CD4-positive, alpha-beta T cell treated with Interleukin-17A for 4 hours (primary cell): ENCODE data around the gene PRMT1.

ENCODE experiments used
- DNase-seq: peaks from one replicate; pipeline ENCODE4 v3.0.0-alpha.2; 2020; ENCODE audit warnings: mixed read lengths

Gene PRMT1

GRCh38 chr19:49651820-49652550, 25.1 kb upstream of the PRMT1 start:
- DNase-seq = no peak

- no peak for DNase-seq
Measured at GRCh38 chr19:49652551-49653465, 24.3 kb upstream of the PRMT1 start.

- DNase-seq = no peak
Measured at GRCh38 chr19:49653466-49653806, 23.6 kb upstream of the PRMT1 start.

DNA sequence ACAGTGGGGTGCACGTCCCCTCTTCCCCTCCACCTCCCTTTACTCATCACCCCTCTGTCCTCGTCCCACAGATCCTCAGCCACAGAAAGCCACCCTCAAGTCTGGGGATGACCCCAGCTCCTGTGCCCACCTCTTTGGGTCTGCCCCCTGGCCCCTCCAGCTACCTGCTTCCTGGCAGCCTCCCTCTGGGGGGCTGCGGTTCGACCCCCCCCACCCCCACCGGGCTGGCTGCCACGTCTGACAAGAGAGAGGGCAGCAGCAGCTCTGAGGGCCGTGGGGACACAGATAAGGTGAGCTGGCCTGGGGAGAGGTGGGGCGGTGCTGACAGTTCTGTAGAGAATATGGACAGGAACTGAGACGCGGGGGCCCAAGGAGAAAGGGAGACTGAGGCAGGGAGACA, 22.5 kb upstream of the PRMT1 start:
- DNase-seq = no peak

- DNase-seq = no peak
Measured at GRCh38 chr19:49655570-49656455, 21.3 kb upstream of the PRMT1 start.

GRCh38 chr19:49656456-49657109, 20.5 kb upstream of the PRMT1 start:
- DNase-seq = no peak

- no peak for DNase-seq
Measured at GRCh38 chr19:49657493-49658138, 19.5 kb upstream of the PRMT1 start.

DNA sequence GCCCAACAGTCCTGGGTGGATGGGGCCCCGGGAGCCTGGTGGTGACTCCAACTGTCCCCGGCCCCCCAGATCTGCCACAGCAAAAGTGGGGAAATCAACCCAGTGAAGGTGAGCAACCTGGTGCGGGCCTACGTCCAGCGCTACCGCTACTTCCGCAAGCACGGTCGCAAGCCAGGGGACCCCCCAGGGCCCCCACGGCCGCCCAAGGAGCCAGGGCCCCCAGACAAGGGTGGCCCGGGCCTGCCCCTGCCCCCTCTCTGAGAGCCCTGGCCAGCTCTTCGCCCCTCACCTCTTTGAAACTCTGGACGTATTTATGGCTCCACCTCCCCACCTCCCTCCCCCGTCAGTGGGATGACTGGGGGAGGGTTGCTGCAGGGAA, 18.9 kb upstream of the PRMT1 start:
- no peak for DNase-seq

- no peak for DNase-seq
Measured at GRCh38 chr19:49658566-49659442, 18.3 kb upstream of the PRMT1 start.

DNA sequence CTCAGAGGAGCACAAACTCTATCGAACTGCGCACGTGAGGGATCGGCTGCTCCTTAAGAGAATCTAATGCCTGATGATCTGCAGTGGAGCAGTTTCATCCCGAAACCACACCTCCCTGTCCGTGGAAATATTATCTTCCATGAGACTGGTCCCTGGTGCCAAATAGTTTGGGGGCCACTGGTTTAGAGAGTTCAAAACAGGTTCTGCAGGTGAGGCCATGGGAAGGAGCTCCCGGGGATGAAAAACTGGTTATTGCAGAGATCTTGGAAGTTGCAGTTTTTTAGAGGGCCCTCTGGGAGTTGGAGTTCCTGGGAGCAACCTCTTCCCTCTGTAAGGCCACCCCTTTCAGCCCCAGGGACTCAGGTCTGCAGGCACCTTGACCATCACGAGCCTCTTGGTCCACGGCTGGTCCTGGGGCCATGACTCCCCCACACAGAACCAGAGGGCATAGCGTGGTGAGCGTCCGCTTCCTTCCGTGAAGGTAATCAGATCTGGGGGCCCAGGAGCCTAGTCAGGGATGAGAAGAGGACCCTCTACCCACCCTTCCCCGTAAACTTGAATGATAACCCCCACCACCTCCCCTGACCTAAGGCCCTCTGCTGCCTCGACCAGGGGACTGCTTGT, 16.6 kb upstream of the PRMT1 start:
- no peak for DNase-seq

- no peak for DNase-seq
Measured at GRCh38 chr19:49662011-49662410, 15.1 kb upstream of the PRMT1 start.

DNA sequence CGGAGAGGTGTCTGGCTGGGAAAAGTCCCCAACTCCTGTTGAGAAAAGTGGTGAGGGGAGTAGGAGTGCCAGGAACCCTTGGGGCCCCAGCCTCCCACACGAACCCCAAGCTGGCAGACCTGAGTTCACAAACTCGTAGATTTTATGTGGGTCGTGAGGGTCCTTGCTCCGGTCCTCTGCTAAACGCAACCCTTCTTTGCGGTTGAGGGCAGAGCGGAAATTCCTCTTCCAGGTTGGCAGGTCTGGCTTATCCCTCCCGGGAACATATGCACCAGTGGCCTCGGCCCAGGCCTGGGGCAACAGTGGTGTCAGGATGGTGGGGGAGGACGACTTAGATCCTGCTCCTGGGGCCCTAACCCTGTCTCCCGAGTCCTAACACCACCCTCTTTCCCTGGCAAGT, 13.8 kb upstream of the PRMT1 start:
- DNase-seq = no peak

DNA sequence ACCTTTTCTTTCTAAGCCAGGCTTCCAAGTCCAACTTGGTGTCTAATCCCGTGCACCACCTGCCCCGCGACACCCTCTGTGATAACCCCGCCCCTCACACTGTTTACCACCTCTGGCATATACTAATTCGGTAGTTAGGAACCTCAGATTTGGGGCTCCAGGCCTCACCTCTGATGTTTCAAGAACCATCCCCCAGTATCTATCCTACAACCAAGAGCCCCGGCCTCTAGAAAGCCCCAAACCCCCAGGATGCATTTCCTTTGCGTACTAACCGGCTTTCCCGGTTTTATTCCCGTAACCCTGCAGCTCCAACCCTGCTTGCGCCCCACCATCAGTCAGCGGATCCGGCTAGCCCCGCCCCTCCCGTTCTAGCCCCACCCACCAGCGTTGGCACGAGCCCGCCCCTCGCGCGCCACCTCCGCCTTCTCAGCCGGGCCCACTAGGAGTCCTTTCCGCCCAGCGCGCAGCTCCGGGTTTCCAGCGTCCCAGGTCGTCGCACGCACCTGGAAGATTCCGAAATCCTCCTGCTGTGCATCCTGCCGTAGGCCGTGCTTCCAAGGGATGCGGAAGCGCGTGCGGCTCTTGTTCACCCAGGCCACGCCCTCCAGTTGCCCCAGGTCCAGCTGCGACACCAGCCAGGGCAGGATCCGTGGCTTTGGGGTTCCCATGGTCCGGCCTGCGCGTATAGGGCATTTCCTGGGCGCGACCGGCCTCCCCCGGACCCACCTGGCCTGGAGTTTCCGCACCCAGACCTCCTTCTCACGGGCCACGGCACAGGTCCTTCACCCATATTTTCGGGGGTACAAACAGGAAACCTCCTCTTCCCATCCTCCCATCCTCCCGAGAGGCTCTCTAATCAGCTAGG, 12.7 kb upstream of the PRMT1 start:
- peak; percentile 97 for DNase-seq

DNA sequence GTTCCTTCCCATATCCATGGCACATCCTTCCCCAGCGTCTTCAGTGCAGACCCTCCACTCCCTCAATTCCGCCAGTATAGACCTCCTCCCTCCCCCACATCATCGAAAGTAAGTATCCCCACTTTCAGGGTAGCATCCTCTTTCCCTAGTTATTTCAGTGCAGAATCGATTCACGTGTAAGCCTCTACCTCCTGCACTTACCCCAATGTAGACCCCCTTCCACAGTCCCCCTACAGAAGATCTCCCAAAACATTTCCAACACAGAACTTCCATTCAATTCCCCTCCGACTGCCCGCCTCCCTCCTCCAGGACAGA, 12.1 kb upstream of the PRMT1 start:
- peak; percentile 14 for DNase-seq

- DNase-seq = peak; percentile 99
Measured at GRCh38 chr19:49665351-49666119, 11.5 kb upstream of the PRMT1 start, which contains the start of the genes BCL2L12 and IRF3. TSS of gene BCL2L12 (plus strand) at chr19:49665933. CDS start at chr19:49666693, 760 bp downstream. TSS of gene IRF3 (minus strand) at chr19:49665857. CDS start at chr19:49664838, 1,019 bp downstream.

DNA sequence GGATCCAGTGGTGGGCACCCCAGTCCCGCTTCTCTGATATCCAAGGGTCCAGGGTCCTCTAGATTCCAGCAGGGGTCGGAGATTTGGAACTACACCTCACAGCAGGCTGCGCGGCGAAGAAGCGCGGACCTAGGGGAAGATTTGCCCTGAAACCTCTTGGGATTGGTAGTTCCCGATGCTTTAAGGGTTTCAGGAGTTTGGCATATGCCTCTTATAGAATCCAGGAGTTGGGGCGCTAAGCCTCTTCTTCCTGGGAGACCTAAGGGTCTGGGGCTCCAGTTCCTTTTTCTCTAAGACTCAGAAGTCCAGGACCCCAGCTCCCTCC, 11.0 kb upstream of the PRMT1 start:
- DNase-seq = no peak

DNA sequence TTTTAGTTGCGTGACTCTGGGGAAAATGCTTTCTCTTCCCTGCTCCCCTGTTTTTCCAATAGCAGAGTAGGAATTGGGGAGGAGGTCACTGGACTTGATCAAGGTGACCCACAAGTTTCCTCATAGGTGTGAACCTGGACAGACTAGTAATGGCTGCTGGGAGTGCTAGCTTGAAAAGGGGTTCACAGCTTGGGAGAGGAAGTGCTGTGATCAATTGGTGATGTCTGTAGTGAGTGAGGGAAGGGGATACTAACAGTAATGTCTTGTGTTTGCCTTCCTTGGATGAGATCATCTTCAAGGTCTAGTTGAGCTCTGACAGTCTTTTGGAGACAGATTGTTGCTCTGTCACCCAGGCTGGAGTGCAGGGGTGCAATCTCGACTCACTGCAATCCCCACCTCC, 9.6 kb upstream of the PRMT1 start:
- DNase-seq = no peak

DNA sequence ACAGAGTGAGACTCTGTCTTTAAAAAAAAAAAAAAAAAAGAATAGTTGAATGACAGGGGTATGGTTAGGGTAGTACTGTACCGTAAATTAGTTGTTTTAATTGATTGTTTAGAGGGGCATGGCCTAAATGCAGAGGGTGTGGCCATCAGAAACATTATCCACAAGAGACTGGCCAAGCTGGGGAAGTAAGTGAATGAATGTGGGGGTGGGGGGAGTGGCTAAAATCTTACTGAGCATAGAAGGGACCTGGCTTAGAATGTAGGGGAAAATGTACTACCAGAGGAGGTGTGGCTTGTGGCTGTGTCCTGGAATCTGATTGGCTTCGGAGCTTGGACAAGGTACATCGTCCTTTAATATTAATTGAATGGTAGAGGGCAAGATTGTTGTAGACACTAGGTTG, 7.6 kb upstream of the PRMT1 start:
- no peak for DNase-seq
